Muscle layer of duodenum (tissue), 2 donors: ENCODE measurements around the gene RALGDS.

Source experiments
- H3K27ac ChIP-seq: one replicate; pipeline ENCODE4 v1.7.0; 2013; ENCODE audit warnings: mild to moderate bottlenecking, low read length
- H3K27me3 ChIP-seq: one replicate; pipeline ENCODE4 v1.7.0; 2013; ENCODE audit warnings: low read depth, mild to moderate bottlenecking, control low read depth, low read length
- H3K36me3 ChIP-seq, 2 donors: one replicate each; pipeline ENCODE4 v1.7.0; 2013; ENCODE audit warnings: low read length in 2 of 2, control low read depth in 1 of 2, mild to moderate bottlenecking in 1 of 2; ENCODE audit not compliant: insufficient read depth in 2 of 2, control insufficient read depth in 1 of 2
- H3K4me1 ChIP-seq, 2 donors: one replicate each; pipeline ENCODE4 v1.7.0; 2013; ENCODE audit warnings: low read length in 2 of 2, mild to moderate bottlenecking in 2 of 2, control low read depth in 1 of 2, moderate library complexity in 1 of 2; ENCODE audit not compliant: insufficient read depth in 2 of 2, control insufficient read depth in 1 of 2
- H3K4me3 ChIP-seq, 2 donors: one replicate each; pipeline ENCODE4 v1.7.0; 2013; ENCODE audit warnings: low read length in 2 of 2, low read depth in 1 of 2, mild to moderate bottlenecking in 1 of 2
- H3K9me3 ChIP-seq, 2 donors: one replicate each; pipeline ENCODE4 v1.7.0; 2013; ENCODE audit warnings: low read length in 2 of 2, control low read depth in 1 of 2, mild to moderate bottlenecking in 1 of 2; ENCODE audit not compliant: control insufficient read depth in 1 of 2
- donor health status: healthy.

The RALGDS gene

DNA sequence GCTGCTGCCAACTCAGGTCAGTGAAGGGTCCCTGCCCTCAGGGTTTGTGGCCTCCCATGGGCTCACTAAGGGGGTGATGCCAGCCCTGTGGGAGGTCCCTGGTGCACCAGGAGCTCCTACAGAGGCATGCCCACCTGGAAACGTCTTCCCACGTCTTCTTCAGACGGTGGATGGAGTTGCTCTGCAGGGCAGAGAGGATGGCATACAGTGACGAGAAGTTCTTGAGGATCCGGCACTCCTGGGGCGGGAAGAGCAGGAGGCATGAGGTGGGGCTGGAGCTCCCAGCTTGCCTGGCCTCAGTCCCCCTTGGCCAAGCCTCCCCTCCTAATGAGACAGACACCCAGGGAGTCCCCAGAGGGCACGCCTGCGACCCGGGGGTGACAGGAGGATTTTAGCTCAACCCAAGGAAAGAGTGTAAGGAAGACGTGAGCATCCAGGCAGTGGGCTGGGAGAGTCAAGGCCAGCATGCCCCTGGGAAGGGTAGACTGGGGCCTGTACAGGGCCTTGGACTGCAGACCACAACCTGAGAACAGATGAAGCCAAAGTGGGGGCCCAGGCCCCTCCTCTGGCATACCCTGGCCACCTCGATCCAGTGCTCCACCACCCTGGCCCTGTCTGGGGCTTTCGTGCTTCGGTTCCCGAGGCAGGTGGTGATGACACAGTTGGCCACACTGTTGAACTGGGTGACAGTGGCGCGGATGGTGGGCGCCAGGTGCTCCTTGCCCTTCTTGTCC, 14.4 kb downstream of the RALGDS start:
- Histone ChIP-seq H3K4me3 (no peak overlapping the region), H3K4me1 (no peaks in the 10 kb centered on the region), H3K27me3 (no peaks in the 10 kb centered on the region), H3K9me3 (no peaks in the 10 kb centered on the region), H3K36me3 (peaks cover 65 to 90% of the 10 kb centered on the region in 2 donors), H3K27ac (no peak overlapping the region)

DNA sequence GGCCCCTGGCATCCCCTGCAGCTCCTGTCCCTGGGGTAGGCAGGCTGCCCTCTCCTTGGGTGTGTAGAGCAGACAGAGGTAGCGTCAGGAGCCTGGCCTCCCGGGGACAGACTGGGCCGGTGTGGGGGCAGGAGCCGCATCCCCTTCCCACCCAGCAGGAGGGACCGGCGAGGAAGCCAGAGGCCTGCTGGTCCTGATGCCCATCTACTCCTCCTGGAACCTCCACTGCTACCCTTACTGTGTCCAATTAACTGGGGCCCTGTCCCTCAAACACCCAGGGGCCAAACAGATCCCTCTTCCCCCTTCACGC, 15.6 kb downstream of the RALGDS start:
- Histone ChIP-seq H3K27ac (no peak overlapping the region), H3K9me3 (no peaks in the 10 kb centered on the region), H3K4me3 (no peak overlapping the region), H3K27me3 (no peaks in the 10 kb centered on the region), H3K4me1 (no peaks in the 10 kb centered on the region), H3K36me3 (peaks cover 74 to 98% of the 10 kb centered on the region in 2 donors)

DNA sequence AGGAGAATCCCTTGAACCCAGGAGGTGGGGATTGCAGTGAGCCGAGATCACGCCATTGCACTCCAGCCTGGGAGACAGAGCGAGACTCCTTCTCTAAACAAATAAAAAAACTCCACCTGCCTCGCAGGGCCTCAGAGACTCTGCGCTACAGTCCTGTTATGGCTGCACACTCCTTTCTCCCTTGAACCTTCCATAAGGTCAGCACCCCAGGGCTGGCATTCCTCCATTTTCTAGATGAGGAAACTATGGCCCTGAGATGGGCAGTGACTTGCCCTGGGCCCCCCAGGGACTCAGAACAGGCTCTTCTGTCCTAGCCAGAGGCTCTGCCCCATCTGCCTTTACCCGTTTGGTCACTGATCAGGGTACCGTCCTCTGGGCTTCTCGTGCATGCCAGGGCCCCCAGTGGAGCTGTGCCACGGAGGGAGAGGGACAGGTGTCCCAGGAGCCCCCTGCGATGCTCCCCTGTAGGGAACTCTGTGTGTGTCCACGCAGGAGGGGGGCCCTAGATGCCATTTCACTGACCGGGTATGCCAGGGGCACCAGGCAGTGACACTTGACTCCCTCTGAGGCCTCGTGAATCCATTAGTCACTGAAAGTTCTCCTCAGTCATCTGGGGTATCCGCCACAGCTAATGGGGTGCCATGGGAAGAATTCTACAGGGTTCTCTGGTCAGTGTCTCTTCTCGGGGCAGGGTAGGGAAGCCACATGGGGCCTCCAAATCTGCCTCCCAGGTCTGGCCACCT, 16.2 kb downstream of the RALGDS start:
- Histone ChIP-seq H3K36me3 (peaks cover 74 to 98% of the 10 kb centered on the region in 2 donors), H3K4me3 (no peak overlapping the region), H3K4me1 (no peaks in the 10 kb centered on the region), H3K27me3 (no peaks in the 10 kb centered on the region), H3K9me3 (no peaks in the 10 kb centered on the region), H3K27ac (no peak overlapping the region)

GRCh38 chr9:133103987-133104505, 17.0 kb downstream of the RALGDS start:
- H3K4me1 ChIP-seq, result no peaks in the 10 kb centered on the region
- no peak overlapping the region for H3K27ac ChIP-seq
- peaks cover 75 to 98% of the 10 kb centered on the region in 2 donors for H3K36me3 ChIP-seq
- no peak overlapping the region for H3K4me3 ChIP-seq
- H3K27me3 ChIP-seq, result no peaks in the 10 kb centered on the region
- H3K9me3 ChIP-seq, result no peaks in the 10 kb centered on the region

DNA sequence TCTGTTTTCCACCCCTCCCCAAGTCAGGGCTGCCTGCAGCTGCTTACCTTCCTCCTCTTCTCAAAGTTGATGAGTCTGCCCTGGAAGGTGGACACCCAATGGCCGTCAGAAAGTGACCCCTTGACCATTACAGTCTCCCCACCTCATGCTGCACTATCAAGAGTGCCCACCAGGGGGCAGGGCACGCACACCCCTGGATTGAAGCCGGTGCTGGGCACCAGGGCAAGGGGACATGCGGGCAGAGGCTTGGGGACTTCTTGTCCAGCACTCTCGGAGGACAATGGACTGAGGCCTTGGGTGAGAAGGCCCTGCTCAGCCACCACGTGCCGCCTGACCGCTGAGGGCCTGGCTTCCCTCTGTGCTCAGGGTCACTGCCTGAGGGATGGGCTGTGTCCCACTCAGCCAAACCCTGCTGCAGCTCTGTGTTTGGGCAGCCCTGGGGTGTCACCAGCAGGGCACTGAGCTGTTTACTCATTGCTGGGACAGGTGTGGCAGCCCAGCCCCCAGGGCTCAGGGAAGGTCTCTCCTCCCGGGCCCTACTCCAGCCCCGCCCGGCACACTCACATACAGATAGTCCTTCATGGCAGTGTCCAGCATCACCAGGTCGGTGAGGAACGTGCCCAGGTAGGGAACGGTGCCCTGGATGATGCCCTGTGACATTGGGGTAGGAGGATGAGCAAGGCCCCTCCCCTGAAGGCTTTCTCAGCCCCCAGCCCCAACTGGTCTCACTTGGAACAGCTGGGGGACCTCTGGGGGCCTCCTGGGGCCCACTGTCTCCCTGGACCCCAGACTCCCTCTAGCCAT, 17.7 kb downstream of the RALGDS start:
- H3K4me1 ChIP-seq, result no peaks in the 10 kb centered on the region
- H3K36me3 ChIP-seq, result peaks cover 76 to 98% of the 10 kb centered on the region in 2 donors
- H3K4me3 ChIP-seq, result no peak overlapping the region
- no peaks in the 10 kb centered on the region for H3K27me3 ChIP-seq
- H3K9me3 ChIP-seq, result no peaks in the 10 kb centered on the region
- no peak overlapping the region for H3K27ac ChIP-seq

GRCh38 chr9:133102190-133103021, 18.6 kb downstream of the RALGDS start:
- no peaks in the 10 kb centered on the region for H3K4me1 ChIP-seq
- H3K27ac ChIP-seq, result no peak overlapping the region
- no peak overlapping the region for H3K4me3 ChIP-seq
- H3K27me3 ChIP-seq, result no peaks in the 10 kb centered on the region
- no peaks in the 10 kb centered on the region for H3K9me3 ChIP-seq
- peaks cover 76 to 98% of the 10 kb centered on the region in 2 donors for H3K36me3 ChIP-seq

GRCh38 chr9:133101356-133102189, 19.5 kb downstream of the RALGDS start:
- no peaks in the 10 kb centered on the region for H3K27me3 ChIP-seq
- H3K4me3 ChIP-seq, result no peak overlapping the region
- H3K4me1 ChIP-seq, result no peaks in the 10 kb centered on the region
- H3K9me3 ChIP-seq, result peaks cover 0 to 2% of the 10 kb centered on the region in 2 donors
- peaks cover 70 to 96% of the 10 kb centered on the region in 2 donors for H3K36me3 ChIP-seq
- no peak overlapping the region for H3K27ac ChIP-seq

GRCh38 chr9:133100506-133101355, 20.3 kb downstream of the RALGDS start:
- Histone ChIP-seq H3K4me1 (no peaks in the 10 kb centered on the region), H3K9me3 (peaks cover 0 to 10% of the 10 kb centered on the region in 2 donors), H3K27ac (no peak overlapping the region), H3K27me3 (no peaks in the 10 kb centered on the region), H3K36me3 (peaks cover 62 to 95% of the 10 kb centered on the region in 2 donors), H3K4me3 (no peak overlapping the region)

GRCh38 chr9:133099726-133100505, 21.1 kb downstream of the RALGDS start:
- Histone ChIP-seq H3K4me3 (no peak overlapping the region), H3K4me1 (no peaks in the 10 kb centered on the region), H3K27me3 (no peaks in the 10 kb centered on the region), H3K9me3 (peaks cover 0 to 10% of the 10 kb centered on the region in 2 donors), H3K36me3 (peaks cover 59 to 88% of the 10 kb centered on the region in 2 donors), H3K27ac (no peak overlapping the region)
